ENCODE data around the gene THEMIS2. TPM values are rescaled to one million over a fixed set of nuclear protein-coding genes. Genes with fewer than 3 reads are reported as not detected.
A peak's percentile ranks its signal among the peaks of the same experiment; 100 is the strongest.
"Not testable (repeated sequence)": the region's sequence is repeated elsewhere in the genome, so short reads cannot be mapped to it uniquely, and the experiment has no call there.

Gene THEMIS2
- total RNA-seq, 2 experiments from 2014 or later, result 24.3 to 31.1 TPM

- ChIA-PET POLR2A (no interaction called here), CTCF (interaction anchor here (0.7 kb wide), 1 partner anchor 604 kb away, joined by 5 read pairs; no protein-coding TSS in a partner anchor)
- Mint-ChIP-seq H3K4me1 (peaks cover 8% of the 10 kb centered on the region), H3K27me3 (no peaks in the 10 kb centered on the region), H3K27ac (no peak overlapping the region), H3K4me3 (no peak overlapping the region), H3K36me3 (ENCODE audit: low read depth) (peaks cover 14% of the 10 kb centered on the region), H3K9me3 (no peaks in the 10 kb centered on the region)
- DNase-seq, result no peak
These were observed 17.3 kb upstream of the THEMIS2 start for GRCh38 chr1:27855085-27855484.

- no peaks in the 10 kb centered on the region for H3K9me3 Mint-ChIP-seq
- CTCF ChIA-PET, result interaction anchor here (0.9 to 2.5 kb wide), 5 partner anchors 17 to 124 kb away, joined by 3 to 13 read pairs (median 5); no protein-coding TSS in a partner anchor
- POLR2A ChIA-PET, result no interaction called here
- no peak overlapping the region for H3K27ac Mint-ChIP-seq
- H3K4me3 Mint-ChIP-seq, result no peak overlapping the region
- no peaks in the 10 kb centered on the region for H3K27me3 Mint-ChIP-seq
- DNase-seq, result no peak
- H3K36me3 Mint-ChIP-seq (ENCODE audit: low read depth), result no peaks in the 10 kb centered on the region
- H3K4me1 Mint-ChIP-seq, result peaks cover 8% of the 10 kb centered on the region
These were observed 15.6 kb upstream of the THEMIS2 start for GRCh38 chr1:27856561-27857343.

GRCh38 chr1:27857552-27857951 lies 14.8 kb upstream of the THEMIS2 start:
- H3K4me3 Mint-ChIP-seq; H3K4me1 Mint-ChIP-seq; H3K27ac Mint-ChIP-seq; H3K27me3 Mint-ChIP-seq; DNase-seq; H3K36me3 Mint-ChIP-seq (ENCODE audit: low read depth); H3K9me3 Mint-ChIP-seq: not testable (repeated sequence)
- POLR2A ChIA-PET, result interaction anchor here (0.5 kb wide), 1 partner anchor 35 kb away, joined by 3 read pairs; no protein-coding TSS in a partner anchor
- CTCF ChIA-PET, result interaction anchor here (0.6 to 2.5 kb wide), 14 partner anchors 10 to 135 kb away, joined by 3 to 13 read pairs (median 4); no protein-coding TSS in a partner anchor

DNA sequence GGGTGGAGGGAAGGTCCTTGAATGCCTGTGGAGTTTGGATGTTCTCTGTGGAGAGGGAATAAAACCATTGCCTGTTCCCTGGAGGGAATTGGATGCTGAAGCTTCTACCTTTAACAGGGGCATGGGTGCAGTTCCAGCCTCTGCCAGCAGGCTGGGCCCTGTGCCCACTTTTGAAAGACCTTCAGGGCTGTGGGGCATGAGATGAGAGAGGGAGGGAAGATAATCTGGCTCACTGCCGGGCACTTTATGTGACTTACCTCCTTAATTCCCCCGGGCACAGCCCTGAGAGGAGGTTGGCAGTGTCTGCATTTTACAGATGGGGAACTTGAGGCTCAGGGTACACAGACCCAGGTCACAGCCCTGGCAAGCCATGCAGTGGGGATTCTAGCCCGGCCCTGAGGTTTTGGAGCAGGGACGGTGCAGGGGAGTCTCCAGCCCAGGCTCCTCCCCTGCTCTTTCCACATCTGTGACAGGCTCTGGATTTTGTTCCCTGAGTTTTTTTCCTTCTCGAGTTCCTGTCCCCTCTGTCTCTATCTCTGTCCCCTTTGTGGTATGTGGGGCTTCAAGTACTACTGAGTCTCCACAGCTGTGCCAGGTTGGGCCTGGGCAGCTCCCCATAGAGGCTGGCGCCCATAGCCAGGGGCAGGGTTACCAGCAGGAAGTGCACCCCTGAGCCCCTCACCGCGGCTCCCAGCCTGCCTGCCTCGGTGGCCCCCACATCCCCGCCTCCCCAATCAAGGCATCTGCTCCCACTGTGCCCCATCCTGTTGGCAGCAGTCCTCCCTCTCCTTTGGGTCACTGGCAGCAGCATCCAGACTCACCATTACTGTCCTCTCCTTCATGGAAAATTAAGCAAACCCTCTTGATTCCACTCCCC lies 14.0 kb upstream of the THEMIS2 start:
- peak; percentile 86 for DNase-seq
- Mint-ChIP-seq H3K27ac (peak overlapping the region; percentile 13), H3K4me1 (peaks cover 14% of the 10 kb centered on the region), H3K36me3 (ENCODE audit: low read depth) (no peaks in the 10 kb centered on the region), H3K4me3 (no peak overlapping the region), H3K27me3 (no peaks in the 10 kb centered on the region), H3K9me3 (no peaks in the 10 kb centered on the region)
- ChIA-PET CTCF (interaction anchor here (0.6 to 2.5 kb wide), 14 partner anchors 9 to 134 kb away, joined by 3 to 13 read pairs (median 4); no protein-coding TSS in a partner anchor), POLR2A (interaction anchor here (0.5 kb wide), 1 partner anchor 36 kb away, joined by 3 read pairs; no protein-coding TSS in a partner anchor)

GRCh38 chr1:27858949-27859576 lies 13.3 kb upstream of the THEMIS2 start:
- Mint-ChIP-seq H3K27me3 (no peaks in the 10 kb centered on the region), H3K36me3 (ENCODE audit: low read depth) (no peaks in the 10 kb centered on the region), H3K9me3 (no peaks in the 10 kb centered on the region), H3K27ac (no peak overlapping the region), H3K4me3 (no peak overlapping the region), H3K4me1 (peaks cover 20% of the 10 kb centered on the region)
- CTCF ChIA-PET, result interaction anchor here (1.0 to 2.5 kb wide), 4 partner anchors 9 to 121 kb away, joined by 3 to 13 read pairs (median 6); no protein-coding TSS in a partner anchor
- no peak for DNase-seq
- POLR2A ChIA-PET, result no interaction called here

GRCh38 chr1:27861436-27861835 lies 10.9 kb upstream of the THEMIS2 start:
- Mint-ChIP-seq H3K36me3 (ENCODE audit: low read depth) (no peaks in the 10 kb centered on the region), H3K4me1 (peaks cover 36% of the 10 kb centered on the region), H3K4me3 (no peak overlapping the region), H3K9me3 (no peaks in the 10 kb centered on the region), H3K27ac (no peak overlapping the region), H3K27me3 (no peaks in the 10 kb centered on the region)
- no peak for DNase-seq
- CTCF ChIA-PET, result no interaction called here
- POLR2A ChIA-PET, result no interaction called here

DNA sequence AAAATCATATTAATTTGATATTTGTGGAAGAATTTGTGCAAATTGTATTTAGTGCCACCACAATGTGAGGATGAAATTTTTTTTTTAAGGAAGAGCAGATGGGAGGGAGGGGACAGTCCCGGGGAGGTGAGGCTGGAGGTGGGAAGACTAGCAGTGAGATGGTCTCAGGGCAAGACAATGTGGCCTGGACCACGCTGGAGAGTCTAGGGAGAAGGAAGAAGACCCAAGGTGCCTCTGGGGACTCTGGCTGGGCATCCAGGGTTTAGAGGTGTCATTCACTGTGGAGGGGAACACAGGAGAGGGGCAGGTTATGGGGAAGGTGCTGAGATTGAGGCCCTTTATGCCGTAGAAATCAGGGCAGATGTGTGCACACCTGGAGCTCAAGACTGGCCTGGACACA lies 10.3 kb upstream of the THEMIS2 start:
- CTCF ChIA-PET, result no interaction called here
- Mint-ChIP-seq H3K4me3 (no peak overlapping the region), H3K9me3 (no peaks in the 10 kb centered on the region), H3K4me1 (peaks cover 37% of the 10 kb centered on the region), H3K27me3 (no peaks in the 10 kb centered on the region), H3K27ac (no peak overlapping the region), H3K36me3 (ENCODE audit: low read depth) (no peaks in the 10 kb centered on the region)
- no peak for DNase-seq
- POLR2A ChIA-PET, result no interaction called here

DNA sequence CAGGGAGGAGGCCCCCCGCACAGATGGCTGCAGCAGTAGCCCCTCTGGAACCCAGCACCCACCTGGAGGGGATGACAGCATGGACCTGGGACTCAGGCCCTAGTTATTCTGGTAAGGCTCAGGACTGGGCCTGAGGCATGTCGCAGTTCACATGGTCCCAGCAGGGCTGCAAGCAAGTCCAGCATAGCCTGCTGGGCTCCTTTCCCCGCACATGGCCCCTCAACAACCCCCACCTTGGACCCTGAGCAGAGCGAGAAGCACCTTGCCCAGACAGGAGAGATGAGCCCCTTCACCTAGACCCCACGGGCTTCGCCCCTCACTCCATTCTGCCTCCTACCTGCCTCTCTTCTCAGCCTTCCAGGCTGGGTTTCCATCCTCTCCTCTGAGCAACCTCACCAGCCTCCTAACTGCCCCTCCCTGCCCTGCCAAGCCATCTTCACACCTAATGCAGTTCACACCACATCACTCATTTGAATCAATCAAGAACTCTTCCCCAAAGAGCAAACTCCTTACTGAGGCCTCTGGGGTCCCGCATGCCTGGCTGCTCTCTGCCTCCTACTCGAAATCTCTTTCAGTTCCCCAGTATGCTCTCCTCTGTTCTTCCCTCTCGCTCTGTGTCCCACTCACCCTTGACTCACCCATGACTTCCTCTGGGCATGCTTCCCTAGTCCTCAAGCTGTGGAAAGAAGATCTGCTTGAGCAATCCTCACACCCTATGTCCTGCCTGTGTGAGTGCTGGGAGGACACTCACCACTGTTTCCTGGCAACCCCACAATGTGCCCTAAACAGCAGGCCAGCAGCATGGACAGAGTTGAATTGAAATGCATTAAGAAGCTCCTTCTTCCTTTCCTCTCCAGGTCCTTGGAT lies 9.4 kb upstream of the THEMIS2 start:
- no peaks in the 10 kb centered on the region for H3K36me3 Mint-ChIP-seq (ENCODE audit: low read depth)
- H3K9me3 Mint-ChIP-seq, result no peaks in the 10 kb centered on the region
- no peaks in the 10 kb centered on the region for H3K27me3 Mint-ChIP-seq
- H3K27ac Mint-ChIP-seq, result no peak overlapping the region
- ChIA-PET CTCF (interaction anchor here (0.6 to 1.3 kb wide), 3 partner anchors 43 to 494 kb away, joined by 3 to 4 read pairs (median 4); no protein-coding TSS in a partner anchor), POLR2A (no interaction called here)
- H3K4me1 Mint-ChIP-seq, result peaks cover 42% of the 10 kb centered on the region
- no peak for DNase-seq
- H3K4me3 Mint-ChIP-seq, result no peak overlapping the region

GRCh38 chr1:27863538-27863915 lies 8.8 kb upstream of the THEMIS2 start:
- CTCF ChIA-PET, result interaction anchor here (0.6 to 1.3 kb wide), 5 partner anchors 44 to 494 kb away, joined by 3 to 5 read pairs (median 4); no protein-coding TSS in a partner anchor
- Mint-ChIP-seq H3K4me3 (no peak overlapping the region), H3K27ac (no peak overlapping the region), H3K36me3 (ENCODE audit: low read depth) (no peaks in the 10 kb centered on the region), H3K9me3 (no peaks in the 10 kb centered on the region), H3K27me3 (no peaks in the 10 kb centered on the region), H3K4me1 (peaks cover 43% of the 10 kb centered on the region)
- POLR2A ChIA-PET, result no interaction called here
- no peak for DNase-seq

DNA sequence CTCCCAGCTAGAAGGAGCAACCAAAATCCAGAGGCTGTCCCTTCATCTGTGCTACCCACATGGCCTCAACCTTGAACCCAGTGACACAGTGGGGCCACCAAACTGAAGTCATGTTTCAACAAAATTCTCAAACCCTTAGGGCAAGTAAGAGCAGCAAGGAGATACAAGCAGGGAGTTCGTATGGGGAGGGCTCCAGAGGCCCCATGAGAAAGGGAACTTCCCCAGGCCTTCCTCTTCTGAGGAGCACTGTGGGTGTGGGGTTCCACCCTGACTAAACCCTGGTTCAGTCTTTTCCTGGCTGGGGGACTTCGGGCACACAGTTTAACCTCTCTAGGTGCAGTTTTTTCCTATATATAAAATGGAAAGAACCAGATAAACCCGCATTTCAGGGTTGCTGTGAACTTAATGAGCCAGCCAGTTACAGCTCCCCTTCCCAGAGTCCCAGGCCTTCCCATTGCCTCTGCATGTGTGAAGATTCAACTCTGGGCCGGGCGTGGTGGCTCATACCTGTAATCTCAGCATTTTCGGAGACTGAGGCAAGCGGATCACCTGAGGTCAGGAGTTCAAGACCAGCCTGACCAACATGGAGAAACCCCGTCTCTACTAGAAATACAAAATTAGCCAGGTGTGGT lies 8.0 kb upstream of the THEMIS2 start:
- POLR2A ChIA-PET, result no interaction called here
- peaks cover 46% of the 10 kb centered on the region for H3K4me1 Mint-ChIP-seq

GRCh38 chr1:27865821-27866220 lies 6.5 kb upstream of the THEMIS2 start:
- H3K27ac Mint-ChIP-seq, result no peak overlapping the region
- H3K36me3 Mint-ChIP-seq (ENCODE audit: low read depth), result no peaks in the 10 kb centered on the region
- H3K4me1 Mint-ChIP-seq, result peaks cover 53% of the 10 kb centered on the region
- ChIA-PET POLR2A (no interaction called here), CTCF (interaction anchor here (0.6 kb wide), 1 partner anchor 24 kb away, joined by 4 read pairs; no protein-coding TSS in a partner anchor)
- H3K9me3 Mint-ChIP-seq, result no peaks in the 10 kb centered on the region
- H3K4me3 Mint-ChIP-seq, result no peak overlapping the region
- no peak for DNase-seq
- no peaks in the 10 kb centered on the region for H3K27me3 Mint-ChIP-seq

More for the DNA sequence above, 8.0 kb upstream of the THEMIS2 start:
- Mint-ChIP-seq H3K27me3 (no peaks in the 10 kb centered on the region), H3K9me3 (no peaks in the 10 kb centered on the region), H3K27ac (peak overlapping the region; percentile 93), H3K4me3 (no peak overlapping the region), H3K36me3 (ENCODE audit: low read depth) (no peaks in the 10 kb centered on the region)
- DNase-seq, result no peak
- CTCF ChIA-PET, result interaction anchor here (0.6 to 1.3 kb wide), 2 partner anchors 74 to 90 kb away, joined by 3 read pairs; no protein-coding TSS in a partner anchor
